Activated T-helper 2 cell treated with anti-CD3 and anti-CD28 coated beads, Interferon-gamma antibody, Interleukin-2, Interleukin-4, amounts not matched to agents 10 μg/mL and 5 μg/mL and 100 μg/mL, durations not matched to agents 14 hours and 24 hours and 36 hours (primary cell): ENCODE data around the gene CNKSR1. TPM values are rescaled to one million over a fixed set of nuclear protein-coding genes. Genes with fewer than 3 reads are reported as not detected.
A peak's percentile ranks its signal among the peaks of the same experiment; 100 is the strongest.

Experiments used
- DNase-seq: peaks from one replicate; pipeline ENCODE4 v3.0.0; 2021; ENCODE audit warnings: low spot score
- H3K27ac Mint-ChIP-seq: one replicate; pipeline ENCODE4 v1.8.0; 2021; ENCODE audit warnings: mixed read lengths
- H3K27me3 Mint-ChIP-seq: one replicate; pipeline ENCODE4 v1.8.0; 2021; ENCODE audit warnings: low read depth, mixed read lengths
- H3K36me3 Mint-ChIP-seq: one replicate; pipeline ENCODE4 v1.8.0; 2021; ENCODE audit warnings: low read depth, mixed read lengths
- H3K4me1 Mint-ChIP-seq: one replicate; pipeline ENCODE4 v1.8.0; 2021; ENCODE audit warnings: low read depth, mixed read lengths
- H3K4me3 Mint-ChIP-seq: one replicate; pipeline ENCODE4 v1.8.0; 2021; ENCODE audit warnings: low read depth, mild to moderate bottlenecking, moderate library complexity, mixed read lengths
- H3K9me3 Mint-ChIP-seq: one replicate; pipeline ENCODE4 v1.8.0; 2021; ENCODE audit warnings: mixed read lengths
- intact Hi-C: fragments of 100-400 bp; cut with micrococcal nuclease; formaldehyde crosslinking; loops from one replicate; pipeline ENCODE4 v1.15.1; 2023
- total RNA-seq: library from RNA; stranded (reverse); gene quantifications from 2 replicates; pipeline ENCODE4 v1.2.3, GENCODE V29; 2022

The CNKSR1 gene
- total RNA-seq, 1 donor from 2014 or later = 3.4 TPM

GRCh38 chr1:26153966-26154532 lies 23.2 kb upstream of the CNKSR1 start:
- intact Hi-C loops = no loop called here
- Mint-ChIP-seq H3K27ac (no peak overlapping the region), H3K27me3 (peaks cover 56% of the 10 kb centered on the region), H3K4me1 (peaks cover 2% of the 10 kb centered on the region), H3K9me3 (no peaks in the 10 kb centered on the region), H3K4me3 (no peak overlapping the region), H3K36me3 (no peaks in the 10 kb centered on the region)
- no peak for DNase-seq

GRCh38 chr1:26154750-26155149 lies 22.5 kb upstream of the CNKSR1 start:
- H3K36me3 Mint-ChIP-seq = no peaks in the 10 kb centered on the region
- peaks cover 2% of the 10 kb centered on the region for H3K4me1 Mint-ChIP-seq
- no peak overlapping the region for H3K27ac Mint-ChIP-seq
- peaks cover 60% of the 10 kb centered on the region for H3K27me3 Mint-ChIP-seq
- no peak overlapping the region for H3K4me3 Mint-ChIP-seq
- DNase-seq = no peak
- H3K9me3 Mint-ChIP-seq = no peaks in the 10 kb centered on the region
- intact Hi-C loops = no loop called here

GRCh38 chr1:26155370-26156284 lies 21.7 kb upstream of the CNKSR1 start:
- peaks cover 2% of the 10 kb centered on the region for H3K4me1 Mint-ChIP-seq
- no peaks in the 10 kb centered on the region for H3K9me3 Mint-ChIP-seq
- no peak for DNase-seq
- intact Hi-C loops = no loop called here
- H3K4me3 Mint-ChIP-seq = no peak overlapping the region
- no peaks in the 10 kb centered on the region for H3K36me3 Mint-ChIP-seq
- peaks cover 57% of the 10 kb centered on the region for H3K27me3 Mint-ChIP-seq
- H3K27ac Mint-ChIP-seq = no peak overlapping the region

- intact Hi-C loops = no loop called here
- no peak overlapping the region for H3K27ac Mint-ChIP-seq
- H3K27me3 Mint-ChIP-seq = peaks cover 59% of the 10 kb centered on the region
- no peaks in the 10 kb centered on the region for H3K36me3 Mint-ChIP-seq
- no peak overlapping the region for H3K4me3 Mint-ChIP-seq
- no peaks in the 10 kb centered on the region for H3K9me3 Mint-ChIP-seq
- H3K4me1 Mint-ChIP-seq = peaks cover 2% of the 10 kb centered on the region
- DNase-seq = no peak
These were observed 20.8 kb upstream of the CNKSR1 start for GRCh38 chr1:26156285-26157038.

GRCh38 chr1:26158271-26158907 lies 18.9 kb upstream of the CNKSR1 start:
- H3K27ac Mint-ChIP-seq = no peak overlapping the region
- no peaks in the 10 kb centered on the region for H3K36me3 Mint-ChIP-seq
- peaks cover 58% of the 10 kb centered on the region for H3K27me3 Mint-ChIP-seq
- peaks cover 6% of the 10 kb centered on the region for H3K4me1 Mint-ChIP-seq
- DNase-seq = no peak
- no peak overlapping the region for H3K4me3 Mint-ChIP-seq
- intact Hi-C loops = no loop called here
- H3K9me3 Mint-ChIP-seq = no peaks in the 10 kb centered on the region

- Mint-ChIP-seq H3K4me3 (no peak within 1 kb of the TSS), H3K9me3 (no peaks in the 10 kb centered on the region), H3K27me3 (peaks cover 56% of the 10 kb centered on the region), H3K36me3 (no peaks in the 10 kb centered on the region), H3K27ac (no peak within 1 kb of the TSS), H3K4me1 (peaks cover 6% of the 10 kb centered on the region)
- no peak for DNase-seq
- intact Hi-C loops = no loop called here
These were observed 18.2 kb upstream of the CNKSR1 start, which contains the start of gene FAM110D for GRCh38 chr1:26158908-26159742. TSS of gene FAM110D (plus strand) at chr1:26159079. CDS start at chr1:26161292, 2,213 bp downstream.

- Mint-ChIP-seq H3K4me3 (no peak overlapping the region), H3K27me3 (peaks cover 54% of the 10 kb centered on the region), H3K36me3 (no peaks in the 10 kb centered on the region), H3K27ac (no peak overlapping the region), H3K9me3 (no peaks in the 10 kb centered on the region), H3K4me1 (peaks cover 6% of the 10 kb centered on the region)
- intact Hi-C loops = loop anchor here (10.0 kb wide), 1 partner anchor 235 kb away; no protein-coding TSS in a partner anchor
- DNase-seq = no peak
These were observed 17.6 kb upstream of the CNKSR1 start for GRCh38 chr1:26159743-26160039.

- no peak for DNase-seq
- Mint-ChIP-seq H3K27ac (no peak overlapping the region), H3K36me3 (no peaks in the 10 kb centered on the region), H3K4me3 (no peak overlapping the region), H3K9me3 (no peaks in the 10 kb centered on the region), H3K27me3 (peaks cover 53% of the 10 kb centered on the region), H3K4me1 (peaks cover 13% of the 10 kb centered on the region)
- intact Hi-C loops = loop anchor here (10.0 kb wide), 1 partner anchor 234 kb away; no protein-coding TSS in a partner anchor
These were observed 16.5 kb upstream of the CNKSR1 start for GRCh38 chr1:26160527-26161414.

- H3K4me1 Mint-ChIP-seq = peaks cover 14% of the 10 kb centered on the region
- H3K4me3 Mint-ChIP-seq = peak overlapping the region; percentile 55
- DNase-seq = peak; percentile 41
- no peaks in the 10 kb centered on the region for H3K36me3 Mint-ChIP-seq
- no peaks in the 10 kb centered on the region for H3K9me3 Mint-ChIP-seq
- intact Hi-C loops = loop anchor here (10.0 kb wide), 1 partner anchor 233 kb away; no protein-coding TSS in a partner anchor
- peaks cover 50% of the 10 kb centered on the region for H3K27me3 Mint-ChIP-seq
- no peak overlapping the region for H3K27ac Mint-ChIP-seq
These were observed 15.7 kb upstream of the CNKSR1 start for GRCh38 chr1:26161415-26162219.

- H3K27me3 Mint-ChIP-seq = peaks cover 48% of the 10 kb centered on the region
- no peak for DNase-seq
- no peaks in the 10 kb centered on the region for H3K9me3 Mint-ChIP-seq
- H3K4me3 Mint-ChIP-seq = peak overlapping the region; percentile 55
- H3K4me1 Mint-ChIP-seq = peaks cover 16% of the 10 kb centered on the region
- intact Hi-C loops = loop anchor here (10.0 kb wide), 1 partner anchor 233 kb away; no protein-coding TSS in a partner anchor
- H3K36me3 Mint-ChIP-seq = no peaks in the 10 kb centered on the region
- H3K27ac Mint-ChIP-seq = no peak overlapping the region
These were observed 15.0 kb upstream of the CNKSR1 start for GRCh38 chr1:26162220-26162709.
